Esophagus squamous epithelium (tissue), 5 donors: ENCODE measurements around the gene ACE2. TPM values are rescaled to one million over a fixed set of nuclear protein-coding genes. Genes with fewer than 3 reads are reported as not detected.

Source experiments
- DNase-seq: peaks from one replicate; lab custom pipeline; 2025; lab: John Stamatoyannopoulos, UW
- H3K27ac ChIP-seq, 4 donors: fragments of 200-600 bp; sonication (generic); one replicate each; pipeline ENCODE4 v1.5.1; 2016 to 2019; ENCODE audit warnings: mild to moderate bottlenecking in 1 of 4
- H3K27me3 ChIP-seq, 4 donors: fragments of 200-600 bp; sonication (generic); 1 replicate in 3 of 4; 2 replicates in 1 of 4; pipeline versions ENCODE4 v1.5.1 to v1.6.0; 2017 to 2021; ENCODE audit warnings: antibody characterized with exemption in 1 of 4
- H3K36me3 ChIP-seq, 3 donors: fragments of 200-600 bp; sonication (generic); one replicate each; pipeline ENCODE4 v1.5.1; 2016 to 2019
- H3K4me1 ChIP-seq, 3 donors: fragments of 200-600 bp; sonication (generic); one replicate each; pipeline ENCODE4 v1.5.1; 2017 to 2019
- H3K4me3 ChIP-seq, 4 donors: fragments of 200-600 bp; sonication (generic); 1 replicate in 3 of 4; 2 replicates in 1 of 4; pipeline ENCODE4 v1.5.1; 2016 to 2019; ENCODE audit warnings: mild to moderate bottlenecking in 2 of 4, moderate library complexity in 1 of 4
- H3K9me3 ChIP-seq, 3 donors: fragments of 200-600 bp; sonication (generic); one replicate each; pipeline ENCODE4 v1.5.1; 2016 to 2019
- POLR2A ChIP-seq, 4 donors: fragments of 450-650 bp; IDR thresholded peaks; one replicate each; pipeline ENCODE4 v1.6.1; 2017; ENCODE audit warnings: antibody characterized with exemption in 4 of 4, mild to moderate bottlenecking in 4 of 4, moderate library complexity in 3 of 4
- WGBS, 2 donors: methylation state at CpG; one replicate each; pipeline ENCODE4 v1.1.5; 2018; 5-methylcytosine and 5-hydroxymethylcytosine counted together
- intact Hi-C: fragments of 100-400 bp; cut with DNase I; formaldehyde crosslinking; loops from one replicate; pipeline ENCODE4 v1.15.0; 2022
- total RNA-seq, 4 donors: library from RNA; depleted of rRNA; stranded (reverse); fragments of >200 nt; gene quantifications; one replicate each; pipeline ENCODE4 v1.1.0, GENCODE V29; 2016
- TF ChIP-seq, protein P1 (sequence below), 6 experiments: fragments of 450-650 bp in 4 of 6; fragments of 200-600 bp in 2 of 6; sonication (generic) in 2 of 6; IDR thresholded peaks; one replicate each; pipeline ENCODE4 v1.5.1; 2016 to 2019; ENCODE audit warnings: antibody characterized with exemption in 6 of 6, mild to moderate bottlenecking in 4 of 6, moderate library complexity in 4 of 6
- donor health status: DM: yes; HTN: yes; CAD: no.

ACE2 gene
- total RNA-seq, 4 donors from 2014 or later = 0.57 to 9.8 (median 5.5) TPM

DNA sequence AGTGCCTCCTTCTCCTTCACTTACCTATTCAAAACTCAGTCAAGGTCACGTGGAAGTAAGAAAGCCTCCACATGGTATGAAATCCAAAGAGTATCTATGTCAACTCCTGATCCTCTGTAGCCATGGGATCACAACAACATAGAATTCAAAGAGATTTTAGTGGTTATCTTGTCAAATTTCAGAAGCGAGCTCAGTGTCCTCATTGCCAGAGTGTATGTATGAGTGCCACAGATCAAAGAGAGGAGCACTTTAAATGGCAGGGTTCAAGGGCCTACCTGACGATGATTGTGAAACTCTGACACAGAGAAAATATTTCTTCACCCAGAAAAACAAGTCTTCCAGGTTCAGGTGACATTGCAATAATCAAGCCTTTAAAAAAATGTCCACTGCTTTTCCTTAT lies 1.2 kb upstream of the ACE2 start:
- 63 to 90% methylated on average over 2 to 3 of the region's 3 CpGs for WGBS, 2 donors

DNA sequence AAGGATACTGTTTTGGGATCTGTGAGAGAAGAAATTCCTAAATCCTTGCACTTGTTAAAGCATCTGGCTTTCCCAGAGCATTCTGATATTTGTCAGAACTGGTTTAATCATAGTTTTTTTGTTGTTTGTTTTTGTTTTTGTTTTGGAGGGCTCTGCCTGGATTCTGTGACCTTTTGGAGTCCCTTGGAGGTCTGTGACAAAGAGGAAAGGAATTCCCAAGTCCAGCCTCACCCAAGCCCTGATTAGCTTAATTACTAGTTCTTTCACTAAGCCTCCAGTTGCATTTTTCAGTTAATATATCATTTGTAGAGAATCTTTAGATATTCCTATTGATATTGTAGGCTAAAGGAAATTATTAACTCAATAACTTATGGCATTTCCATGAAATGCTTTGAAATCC lies 711 bp downstream of the ACE2 start:
- no peak for DNase-seq
- intact Hi-C loops = no loop called here
- TF ChIP-seq, protein P1, sequence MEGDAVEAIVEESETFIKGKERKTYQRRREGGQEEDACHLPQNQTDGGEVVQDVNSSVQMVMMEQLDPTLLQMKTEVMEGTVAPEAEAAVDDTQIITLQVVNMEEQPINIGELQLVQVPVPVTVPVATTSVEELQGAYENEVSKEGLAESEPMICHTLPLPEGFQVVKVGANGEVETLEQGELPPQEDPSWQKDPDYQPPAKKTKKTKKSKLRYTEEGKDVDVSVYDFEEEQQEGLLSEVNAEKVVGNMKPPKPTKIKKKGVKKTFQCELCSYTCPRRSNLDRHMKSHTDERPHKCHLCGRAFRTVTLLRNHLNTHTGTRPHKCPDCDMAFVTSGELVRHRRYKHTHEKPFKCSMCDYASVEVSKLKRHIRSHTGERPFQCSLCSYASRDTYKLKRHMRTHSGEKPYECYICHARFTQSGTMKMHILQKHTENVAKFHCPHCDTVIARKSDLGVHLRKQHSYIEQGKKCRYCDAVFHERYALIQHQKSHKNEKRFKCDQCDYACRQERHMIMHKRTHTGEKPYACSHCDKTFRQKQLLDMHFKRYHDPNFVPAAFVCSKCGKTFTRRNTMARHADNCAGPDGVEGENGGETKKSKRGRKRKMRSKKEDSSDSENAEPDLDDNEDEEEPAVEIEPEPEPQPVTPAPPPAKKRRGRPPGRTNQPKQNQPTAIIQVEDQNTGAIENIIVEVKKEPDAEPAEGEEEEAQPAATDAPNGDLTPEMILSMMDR (IDR thresholded peaks at IDR 0.05) = no peak
- no peak for TF ChIP-seq POLR2A (IDR thresholded peaks at IDR 0.05)
- Histone ChIP-seq H3K4me1 (no peaks in the 10 kb centered on the region), H3K9me3 (no peaks in the 10 kb centered on the region), H3K36me3 (no peaks in the 10 kb centered on the region), H3K27me3 (no peaks in the 10 kb centered on the region), H3K27ac (no peak overlapping the region), H3K4me3 (no peak overlapping the region)

More for the DNA sequence above, 1.2 kb upstream of the ACE2 start:
- no peak for TF ChIP-seq POLR2A (IDR thresholded peaks at IDR 0.05)
- TF ChIP-seq, protein P1 (IDR thresholded peaks at IDR 0.05) = no peak
- Histone ChIP-seq H3K27ac (peak overlapping the region in 2 of 4 donors; percentile 42 to 51), H3K36me3 (no peaks in the 10 kb centered on the region), H3K27me3 (no peaks in the 10 kb centered on the region), H3K9me3 (no peaks in the 10 kb centered on the region), H3K4me3 (no peak overlapping the region), H3K4me1 (peaks cover 0 to 5% (median 0%) of the 10 kb centered on the region in 3 donors)
- DNase-seq = no peak
- intact Hi-C loops = no loop called here

DNA sequence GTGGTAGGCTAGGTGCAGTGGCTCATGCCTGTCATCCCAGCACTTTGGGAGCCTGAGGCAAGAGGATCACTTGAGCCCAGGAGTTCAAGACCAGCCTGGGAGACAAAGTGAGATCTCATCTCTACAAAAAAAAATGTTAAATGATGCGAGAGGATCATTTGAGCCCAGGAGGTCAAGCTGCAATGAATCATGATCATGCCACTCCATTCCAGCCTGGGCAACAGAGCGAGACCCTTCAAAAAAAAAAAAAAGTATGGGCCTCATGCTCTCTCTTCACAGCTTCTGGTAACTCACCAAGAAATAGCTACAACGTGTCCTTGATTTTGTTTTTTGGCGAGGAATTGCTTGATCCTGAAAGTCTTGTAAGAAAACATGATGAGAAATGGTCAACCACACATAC lies 1.3 kb downstream of the ACE2 start:
- Histone ChIP-seq H3K27me3 (no peaks in the 10 kb centered on the region), H3K9me3 (no peaks in the 10 kb centered on the region), H3K4me3 (no peak overlapping the region), H3K4me1 (no peaks in the 10 kb centered on the region), H3K36me3 (no peaks in the 10 kb centered on the region), H3K27ac (no peak overlapping the region)
- intact Hi-C loops = no loop called here
- TF ChIP-seq POLR2A (IDR thresholded peaks at IDR 0.05) = no peak
- TF ChIP-seq, protein P1 (IDR thresholded peaks at IDR 0.05) = no peak
- DNase-seq = no peak
- 61 to 87% methylated on average over 3 to 4 of the region's 4 CpGs for WGBS, 2 donors

DNA sequence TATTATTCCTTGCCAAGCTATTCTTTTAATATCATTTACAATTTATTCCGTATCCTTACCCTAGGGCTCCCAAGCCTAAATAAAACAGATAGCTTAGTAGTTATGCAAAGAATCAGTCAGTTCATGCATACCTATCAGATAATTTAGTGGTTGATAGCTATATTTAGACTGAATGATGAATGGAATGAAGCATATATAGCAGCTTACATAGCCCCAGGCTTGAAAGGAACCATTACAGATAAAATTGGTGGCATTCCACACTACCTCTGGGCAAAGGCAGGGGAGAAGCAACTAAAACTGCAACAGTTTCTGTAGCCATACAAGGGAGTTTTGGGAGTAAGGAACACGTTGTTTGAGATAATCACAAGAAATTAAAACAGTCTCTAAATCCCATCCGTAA lies 2.7 kb downstream of the ACE2 start:
- H3K4me3 ChIP-seq = no peak overlapping the region
- WGBS, 2 donors = 61 to 79% methylated on average over 3 of the region's 3 CpGs
- H3K9me3 ChIP-seq = no peaks in the 10 kb centered on the region
- no peak for DNase-seq
- TF ChIP-seq POLR2A (IDR thresholded peaks at IDR 0.05) = no peak
- TF ChIP-seq, protein P1 (IDR thresholded peaks at IDR 0.05) = no peak
- no peaks in the 10 kb centered on the region for H3K27me3 ChIP-seq
- H3K36me3 ChIP-seq = no peaks in the 10 kb centered on the region
- no peaks in the 10 kb centered on the region for H3K4me1 ChIP-seq
- intact Hi-C loops = no loop called here
- no peak overlapping the region for H3K27ac ChIP-seq

DNA sequence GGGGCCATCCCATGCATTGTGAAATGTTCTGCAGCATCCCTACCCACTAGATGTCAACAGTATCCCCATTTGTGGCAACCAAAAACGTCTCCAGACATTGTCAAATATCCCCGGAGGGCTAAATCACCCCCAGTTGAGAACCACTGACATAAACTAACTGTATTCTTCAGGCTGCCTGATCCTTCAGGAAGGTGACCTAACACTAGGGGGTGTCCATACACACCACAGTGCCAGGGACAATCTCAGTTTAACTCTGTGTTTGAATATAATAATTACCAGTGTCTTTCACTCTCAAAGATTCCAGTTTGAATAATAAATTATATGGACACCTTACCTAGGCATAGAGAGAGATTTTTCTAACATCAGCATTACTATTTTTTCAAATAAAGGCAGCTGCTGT lies 6.4 kb downstream of the ACE2 start:
- TF ChIP-seq POLR2A (IDR thresholded peaks at IDR 0.05) = no peak
- TF ChIP-seq, protein P1 (IDR thresholded peaks at IDR 0.05) = peak in 1 of 6 experiments; percentile 36
- H3K27ac ChIP-seq = no peak overlapping the region
- intact Hi-C loops = no loop called here
- H3K27me3 ChIP-seq = no peaks in the 10 kb centered on the region
- no peaks in the 10 kb centered on the region for H3K9me3 ChIP-seq
- H3K4me3 ChIP-seq = no peak overlapping the region
- WGBS, 2 donors = 20 to 33% methylated on average over 2 of the region's 2 CpGs
- H3K4me1 ChIP-seq = no peaks in the 10 kb centered on the region
- DNase-seq = no peak
- H3K36me3 ChIP-seq = no peaks in the 10 kb centered on the region
